Subcutaneous adipose tissue (tissue), 4 donors: ENCODE data around the gene DBN1. TPM values are rescaled to one million over a fixed set of nuclear protein-coding genes. Genes with fewer than 3 reads are reported as not detected.

Experiments
- total RNA-seq, 4 donors: library from RNA; depleted of rRNA; stranded (reverse); fragments of >200 nt; gene quantifications; one replicate each; pipeline ENCODE4 v1.1.0, GENCODE V29; 2016
- TF ChIP-seq, protein P1 (sequence below): fragments of 450-650 bp; IDR thresholded peaks from one replicate; pipeline ENCODE4 v1.5.1; 2016; ENCODE audit warnings: low read depth, mild to moderate bottlenecking, control low read depth, antibody characterized with exemption, moderate library complexity

The DBN1 gene
- total RNA-seq, 4 donors from 2014 or later: 25.2 to 50.9 (median 37.6) TPM

DNA sequence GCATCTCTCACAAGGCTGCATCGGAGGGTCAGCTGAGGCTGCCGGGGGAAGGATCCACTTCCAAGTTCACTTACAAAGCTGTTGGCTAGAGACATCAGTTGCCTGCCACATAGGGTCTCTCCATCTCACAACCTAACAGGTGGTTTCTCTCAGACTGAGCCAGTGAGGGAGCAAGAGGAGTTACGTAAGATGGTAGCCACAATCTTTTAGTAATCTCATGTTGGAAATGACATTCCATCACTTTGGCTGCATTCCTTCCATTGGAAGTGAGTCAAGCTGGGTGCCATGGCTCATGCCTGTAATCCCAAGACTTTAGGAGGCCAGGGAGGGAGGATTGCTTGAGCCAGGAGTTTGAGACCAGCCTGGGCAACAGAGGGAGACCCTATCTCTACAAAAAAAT is 54.4 kb downstream of the DBN1 start:
- TF ChIP-seq, protein P1, sequence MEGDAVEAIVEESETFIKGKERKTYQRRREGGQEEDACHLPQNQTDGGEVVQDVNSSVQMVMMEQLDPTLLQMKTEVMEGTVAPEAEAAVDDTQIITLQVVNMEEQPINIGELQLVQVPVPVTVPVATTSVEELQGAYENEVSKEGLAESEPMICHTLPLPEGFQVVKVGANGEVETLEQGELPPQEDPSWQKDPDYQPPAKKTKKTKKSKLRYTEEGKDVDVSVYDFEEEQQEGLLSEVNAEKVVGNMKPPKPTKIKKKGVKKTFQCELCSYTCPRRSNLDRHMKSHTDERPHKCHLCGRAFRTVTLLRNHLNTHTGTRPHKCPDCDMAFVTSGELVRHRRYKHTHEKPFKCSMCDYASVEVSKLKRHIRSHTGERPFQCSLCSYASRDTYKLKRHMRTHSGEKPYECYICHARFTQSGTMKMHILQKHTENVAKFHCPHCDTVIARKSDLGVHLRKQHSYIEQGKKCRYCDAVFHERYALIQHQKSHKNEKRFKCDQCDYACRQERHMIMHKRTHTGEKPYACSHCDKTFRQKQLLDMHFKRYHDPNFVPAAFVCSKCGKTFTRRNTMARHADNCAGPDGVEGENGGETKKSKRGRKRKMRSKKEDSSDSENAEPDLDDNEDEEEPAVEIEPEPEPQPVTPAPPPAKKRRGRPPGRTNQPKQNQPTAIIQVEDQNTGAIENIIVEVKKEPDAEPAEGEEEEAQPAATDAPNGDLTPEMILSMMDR: no peak

DNA sequence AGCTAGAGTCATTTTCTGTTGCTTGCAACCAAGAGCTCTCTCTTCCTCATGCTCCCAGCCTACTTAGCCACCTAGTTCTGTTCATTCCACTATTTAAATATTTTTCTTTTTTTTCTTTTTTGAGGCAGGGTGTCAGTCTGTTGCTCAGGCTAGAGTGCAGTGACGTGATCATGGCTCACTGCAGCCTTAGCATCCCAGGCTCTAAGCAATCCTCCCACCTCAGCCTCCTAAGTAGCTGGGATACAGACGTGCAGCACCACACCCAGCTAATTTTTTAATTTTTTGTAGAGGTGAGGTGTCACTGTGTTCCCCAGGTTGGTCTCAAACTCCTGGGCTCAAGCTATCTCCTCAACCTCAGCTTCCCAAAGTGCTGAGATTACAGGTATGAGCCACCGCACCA is 59.0 kb downstream of the DBN1 start:
- TF ChIP-seq, protein P1: no peak

DNA sequence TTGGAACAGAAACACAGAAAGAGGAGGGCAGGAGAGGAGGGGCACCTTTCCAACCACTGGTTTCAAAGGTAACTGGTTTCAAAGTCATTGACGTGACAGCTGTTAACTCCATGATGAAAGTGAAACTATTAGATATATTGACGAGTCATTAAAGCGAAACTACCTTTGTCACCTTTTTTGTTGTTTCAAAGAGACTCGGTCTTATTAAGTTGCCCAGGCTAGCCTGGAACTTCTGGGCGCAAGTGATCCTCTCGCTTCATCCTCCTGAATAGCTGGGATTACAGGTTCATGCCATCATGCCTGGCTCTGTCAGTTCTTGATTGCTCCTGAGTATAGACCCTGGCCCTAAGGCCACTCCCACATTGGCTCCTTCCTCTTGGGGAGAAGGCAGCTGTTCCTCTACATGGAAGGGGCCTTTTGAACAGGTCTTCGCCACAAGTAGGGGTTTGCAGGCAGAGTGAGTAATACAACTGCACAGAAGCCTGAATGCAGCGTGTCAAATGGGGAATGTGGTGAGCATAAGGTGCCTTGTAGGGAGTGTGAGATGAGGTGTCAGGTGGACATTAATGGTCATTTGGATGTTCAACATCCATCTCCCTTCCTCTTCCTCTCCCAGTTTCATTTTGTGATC is 60.7 kb downstream of the DBN1 start:
- TF ChIP-seq, protein P1: no peak

DNA sequence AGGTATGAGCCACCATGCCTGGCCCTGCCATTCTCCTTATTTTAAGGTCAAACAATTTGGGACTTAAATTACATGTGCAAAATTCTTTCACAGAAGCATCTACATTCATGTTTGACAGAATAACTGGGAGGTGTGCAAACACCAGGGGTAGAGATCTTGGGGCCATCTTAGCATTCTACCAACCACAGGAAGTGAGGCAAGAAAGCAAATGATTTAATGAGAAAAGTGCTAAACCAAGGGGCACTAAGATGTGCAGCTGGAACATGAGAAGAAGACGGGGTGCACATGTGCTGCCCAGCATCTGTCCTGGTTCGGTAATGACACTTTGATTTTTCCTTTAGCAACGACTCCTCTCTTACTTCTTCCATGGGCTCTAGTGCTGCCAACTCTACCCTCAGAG is 62.9 kb downstream of the DBN1 start:
- TF ChIP-seq, protein P1: no peak

DNA sequence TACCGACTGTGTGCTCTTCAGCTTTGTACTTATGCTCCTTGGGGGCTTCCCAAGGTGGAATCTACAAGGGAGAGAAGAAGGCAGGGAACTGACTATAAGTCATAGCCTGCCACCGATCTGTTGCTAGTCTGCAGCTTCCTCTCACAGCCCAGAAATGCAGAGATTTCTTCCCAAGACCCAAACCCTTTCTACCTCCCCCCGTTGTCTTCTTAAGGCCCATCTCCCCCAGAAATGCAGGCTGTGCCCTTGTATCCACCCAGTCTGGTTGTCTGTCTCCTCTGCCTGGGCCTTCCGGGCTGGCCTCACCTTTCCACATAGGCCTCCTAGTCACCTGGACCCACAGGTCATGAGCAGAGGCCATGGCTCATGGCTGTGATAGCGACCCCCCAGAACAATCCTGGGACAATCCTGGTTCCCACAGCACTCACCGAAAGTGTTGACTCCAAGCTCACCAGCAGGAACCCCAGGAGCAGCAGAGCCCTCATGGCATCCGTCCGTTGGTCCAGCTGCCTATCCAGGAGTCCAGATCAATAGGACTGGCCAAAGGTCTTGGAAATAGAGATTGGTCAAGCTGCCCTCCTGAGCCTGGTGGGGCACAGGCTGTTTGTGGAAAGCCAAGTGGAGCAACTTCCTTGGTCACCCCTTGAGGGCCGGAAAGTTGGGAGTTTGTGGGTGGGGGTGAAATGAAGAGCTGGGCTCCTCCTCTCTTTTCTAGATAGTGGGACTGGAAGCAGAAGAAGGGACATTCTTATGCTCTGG is 64.2 kb downstream of the DBN1 start, which contains the start of gene F12:
Gene F12 (minus strand): TSS at position 522 of the 759 bp plus-strand sequence. CDS start 37 bp downstream, at position 485.
- TF ChIP-seq, protein P1: no peak

Other genes with a start within 250 kb of the DBN1 start
- gene RAB24, start 169.9 kb downstream of the DBN1 start, total RNA-seq: 10 to 100 TPM; 19.4 to 35.6 (median 26.3) TPM
- 10 to 100 TPM; 55.1 to 58.6 (median 56.7) TPM for gene PRELID1, start 169.8 kb downstream of the DBN1 start, total RNA-seq
- gene MXD3, start 161.7 kb downstream of the DBN1 start, total RNA-seq: 10 to 100 TPM in 1 of 4 donors, 1 to 10 TPM in 2, under 1 TPM in 1; 0.82 to 13.0 (median 6.7) TPM
- 100 to 1,000 TPM in 3 of 4 donors, 10 to 100 TPM in 1; 93.6 to 158 (median 129) TPM for gene LMAN2, start 122.0 kb downstream of the DBN1 start, total RNA-seq
- gene RGS14, start 115.7 kb downstream of the DBN1 start, total RNA-seq: 10 to 100 TPM in 1 of 4 donors, 1 to 10 TPM in 3; 7.0 to 16.4 (median 7.5) TPM
- not detected for gene SLC34A1, start 89.2 kb downstream of the DBN1 start, total RNA-seq
- not detected for gene PFN3, start 73.0 kb downstream of the DBN1 start, total RNA-seq
- 1 to 10 TPM in 1 of 4 donors, under 1 TPM in 2, not detected in 1; 0.51 to 2.0 (median 0.98) TPM for gene F12, start 64.1 kb downstream of the DBN1 start, total RNA-seq
- gene GRK6, start 47.0 kb downstream of the DBN1 start, total RNA-seq: 10 to 100 TPM in 3 of 4 donors, 1 to 10 TPM in 1; 9.3 to 22.6 (median 19.7) TPM
- 1 to 10 TPM in 2 of 4 donors, under 1 TPM in 2; 0.44 to 1.4 (median 0.90) TPM for gene PRR7, start 26.8 kb downstream of the DBN1 start, total RNA-seq
- 10 to 100 TPM; 11.2 to 43.1 (median 16.6) TPM for gene PDLIM7, start 24.0 kb upstream of the DBN1 start, total RNA-seq
- 10 to 100 TPM in 3 of 4 donors, 1 to 10 TPM in 1; 8.5 to 20.6 (median 11.0) TPM for gene DOK3, start 36.2 kb upstream of the DBN1 start, total RNA-seq
- 10 to 100 TPM; 63.0 to 70.4 (median 64.8) TPM for gene DDX41, start 43.3 kb upstream of the DBN1 start, total RNA-seq
- gene FAM193B, start 80.9 kb upstream of the DBN1 start, total RNA-seq: 10 to 100 TPM; 25.8 to 95.5 (median 35.5) TPM
- 100 to 1,000 TPM in 1 of 4 donors, 10 to 100 TPM in 3; 51.1 to 102 (median 73.6) TPM for gene TMED9, start 118.6 kb upstream of the DBN1 start, total RNA-seq
- 10 to 100 TPM; 16.1 to 35.2 (median 20.8) TPM for gene B4GALT7, start 126.5 kb upstream of the DBN1 start, total RNA-seq